ENCODE results near the gene LHX6.

The LHX6 gene

DNA sequence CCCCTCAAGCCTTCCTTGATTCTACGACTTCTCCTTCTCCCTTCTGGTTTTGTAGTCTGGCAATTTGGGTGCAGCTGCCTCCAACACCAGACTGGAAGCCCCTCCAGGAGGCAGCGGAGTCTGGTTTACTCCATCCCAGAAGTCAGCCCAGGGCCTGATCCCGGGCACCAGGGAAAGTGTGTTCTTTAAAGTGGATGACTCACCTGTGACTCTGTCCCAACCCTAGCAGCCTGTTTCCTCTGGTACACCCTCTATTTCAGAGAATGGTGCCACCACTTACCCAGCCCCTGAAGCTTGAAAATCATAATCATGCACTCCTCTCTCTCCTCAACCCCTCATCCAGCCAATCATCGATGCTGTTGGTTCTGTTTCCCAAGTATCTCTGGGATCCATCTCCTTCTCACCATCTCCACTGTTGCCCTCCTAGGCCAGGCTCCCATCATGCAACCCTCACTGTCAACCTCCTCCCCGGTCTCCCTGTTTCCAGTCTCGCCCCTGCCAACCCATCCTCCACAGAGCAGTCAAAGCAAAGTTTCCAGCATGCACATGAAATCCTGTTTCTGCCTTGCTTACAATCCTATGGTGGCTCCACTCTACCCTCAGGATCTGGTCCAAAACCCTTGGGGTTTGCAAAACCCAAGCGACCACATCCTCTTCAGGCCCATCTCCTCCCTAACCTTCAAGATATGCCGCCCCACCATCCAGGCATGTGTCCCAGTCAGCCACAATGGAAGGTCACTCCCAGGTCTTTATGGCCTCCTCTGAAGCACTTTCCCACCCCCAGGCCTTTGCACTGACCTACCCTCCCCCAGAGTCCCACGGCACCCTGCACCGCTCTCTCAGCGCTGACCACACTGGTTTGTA lies 10.5 kb downstream of the LHX6 start:
- no peak overlapping the region for H3K9ac ChIP-seq (ENCODE audit: low read length)
- no peaks in the 10 kb centered on the region for H3K9me3 ChIP-seq (ENCODE audit: insufficient read depth, low read length)
- H3K27me3 ChIP-seq (ENCODE audit: low read depth, low read length): no peaks in the 10 kb centered on the region
- no peak overlapping the region for H3K27ac ChIP-seq (ENCODE audit: low read length)
- no peaks in the 10 kb centered on the region for H3K79me2 ChIP-seq (ENCODE audit: low read length)
- TF ChIP-seq, protein P1, sequence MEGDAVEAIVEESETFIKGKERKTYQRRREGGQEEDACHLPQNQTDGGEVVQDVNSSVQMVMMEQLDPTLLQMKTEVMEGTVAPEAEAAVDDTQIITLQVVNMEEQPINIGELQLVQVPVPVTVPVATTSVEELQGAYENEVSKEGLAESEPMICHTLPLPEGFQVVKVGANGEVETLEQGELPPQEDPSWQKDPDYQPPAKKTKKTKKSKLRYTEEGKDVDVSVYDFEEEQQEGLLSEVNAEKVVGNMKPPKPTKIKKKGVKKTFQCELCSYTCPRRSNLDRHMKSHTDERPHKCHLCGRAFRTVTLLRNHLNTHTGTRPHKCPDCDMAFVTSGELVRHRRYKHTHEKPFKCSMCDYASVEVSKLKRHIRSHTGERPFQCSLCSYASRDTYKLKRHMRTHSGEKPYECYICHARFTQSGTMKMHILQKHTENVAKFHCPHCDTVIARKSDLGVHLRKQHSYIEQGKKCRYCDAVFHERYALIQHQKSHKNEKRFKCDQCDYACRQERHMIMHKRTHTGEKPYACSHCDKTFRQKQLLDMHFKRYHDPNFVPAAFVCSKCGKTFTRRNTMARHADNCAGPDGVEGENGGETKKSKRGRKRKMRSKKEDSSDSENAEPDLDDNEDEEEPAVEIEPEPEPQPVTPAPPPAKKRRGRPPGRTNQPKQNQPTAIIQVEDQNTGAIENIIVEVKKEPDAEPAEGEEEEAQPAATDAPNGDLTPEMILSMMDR (IDR thresholded peaks at IDR 0.05; ENCODE audit: low read depth, low read length): no peak
- no peak for TF ChIP-seq EZH2phosphoT487 (IDR thresholded peaks at IDR 0.05; ENCODE audit: low read depth)
- H3K4me2 ChIP-seq (ENCODE audit: low read length): no peak overlapping the region
- no peak overlapping the region for H2AFZ ChIP-seq (ENCODE audit: low read depth, low read length)
- H3K4me3 ChIP-seq (ENCODE audit: low read length): no peak overlapping the region
- no peaks in the 10 kb centered on the region for H4K20me1 ChIP-seq (ENCODE audit: insufficient read depth, low read length)
- no peaks in the 10 kb centered on the region for H3K36me3 ChIP-seq (replicated peaks; ENCODE audit: low read depth, low read length)
- H3K4me1 ChIP-seq (ENCODE audit: low read length): no peaks in the 10 kb centered on the region

DNA sequence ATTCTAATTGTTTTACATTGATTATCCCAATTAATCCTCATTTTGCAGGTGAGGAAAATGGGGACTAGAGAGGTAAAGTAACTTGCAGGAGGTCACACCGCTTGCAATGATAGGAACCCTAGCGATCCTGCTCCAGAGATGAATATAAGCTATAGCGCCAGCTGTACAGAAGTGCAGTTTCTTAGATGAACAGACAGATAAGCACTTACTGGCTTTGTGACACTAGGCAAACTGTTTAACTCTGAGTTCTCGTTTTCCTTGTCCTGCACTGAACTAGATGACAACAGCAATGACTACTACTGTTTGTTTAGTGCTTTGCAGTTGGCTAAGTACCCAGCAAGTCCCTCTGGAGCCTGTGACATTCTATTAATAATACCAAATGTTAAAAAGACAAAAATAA lies 11.1 kb downstream of the LHX6 start:
- TF ChIP-seq EZH2phosphoT487 (IDR thresholded peaks at IDR 0.05; ENCODE audit: low read depth): no peak
- Histone ChIP-seq H3K36me3 (replicated peaks; ENCODE audit: low read depth, low read length) (no peaks in the 10 kb centered on the region), H3K9ac (ENCODE audit: low read length) (no peak overlapping the region), H3K79me2 (ENCODE audit: low read length) (no peaks in the 10 kb centered on the region), H3K4me2 (ENCODE audit: low read length) (no peak overlapping the region), H3K4me1 (ENCODE audit: low read length) (no peaks in the 10 kb centered on the region), H3K27ac (ENCODE audit: low read length) (no peak overlapping the region), H4K20me1 (ENCODE audit: insufficient read depth, low read length) (no peaks in the 10 kb centered on the region), H2AFZ (ENCODE audit: low read depth, low read length) (no peak overlapping the region), H3K4me3 (ENCODE audit: low read length) (no peak overlapping the region), H3K9me3 (ENCODE audit: insufficient read depth, low read length) (no peaks in the 10 kb centered on the region), H3K27me3 (ENCODE audit: low read depth, low read length) (no peaks in the 10 kb centered on the region)

DNA sequence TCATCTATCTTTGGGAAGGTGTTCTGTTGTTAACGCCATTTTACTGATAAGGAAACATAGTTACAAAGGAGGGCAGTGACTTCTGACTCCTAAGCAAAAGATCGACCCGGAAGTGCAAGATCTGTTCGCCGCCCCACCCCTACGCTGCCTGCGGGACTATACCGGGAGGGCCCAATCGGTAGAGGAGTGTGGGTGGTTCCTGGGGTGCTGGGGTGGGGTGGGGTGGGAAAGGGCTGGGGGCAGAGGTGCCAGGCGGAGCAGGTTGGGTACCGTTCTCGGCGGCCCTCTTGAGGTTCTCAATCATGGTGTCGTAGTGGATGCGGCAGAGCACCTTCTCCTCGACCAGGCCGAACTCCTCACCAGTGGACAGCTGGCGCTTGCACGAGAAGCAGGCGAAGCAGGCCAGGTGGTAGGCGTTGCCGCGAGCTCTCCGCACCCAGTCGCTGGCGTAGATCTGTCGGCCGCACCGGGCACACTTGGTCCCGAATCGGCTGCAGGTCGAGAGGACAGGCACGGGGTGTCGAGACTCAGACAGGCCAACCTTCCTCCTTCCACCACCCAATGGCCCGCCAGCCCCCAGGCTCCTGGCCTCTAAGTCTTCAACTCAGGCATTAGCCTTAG lies 11.8 kb downstream of the LHX6 start:
- no peaks in the 10 kb centered on the region for H4K20me1 ChIP-seq (ENCODE audit: insufficient read depth, low read length)
- no peaks in the 10 kb centered on the region for H3K36me3 ChIP-seq (replicated peaks; ENCODE audit: low read depth, low read length)
- H2AFZ ChIP-seq (ENCODE audit: low read depth, low read length): no peak overlapping the region
- no peaks in the 10 kb centered on the region for H3K9me3 ChIP-seq (ENCODE audit: insufficient read depth, low read length)
- no peak overlapping the region for H3K9ac ChIP-seq (ENCODE audit: low read length)
- no peaks in the 10 kb centered on the region for H3K4me1 ChIP-seq (ENCODE audit: low read length)
- H3K79me2 ChIP-seq (ENCODE audit: low read length): no peaks in the 10 kb centered on the region
- no peak overlapping the region for H3K27ac ChIP-seq (ENCODE audit: low read length)
- H3K27me3 ChIP-seq (ENCODE audit: low read depth, low read length): peaks cover 5% of the 10 kb centered on the region
- no peak overlapping the region for H3K4me2 ChIP-seq (ENCODE audit: low read length)
- TF ChIP-seq, protein P1 (IDR thresholded peaks at IDR 0.05; ENCODE audit: low read depth, low read length): no peak
- TF ChIP-seq EZH2phosphoT487 (IDR thresholded peaks at IDR 0.05; ENCODE audit: low read depth): no peak
- H3K4me3 ChIP-seq (ENCODE audit: low read length): no peak overlapping the region

DNA sequence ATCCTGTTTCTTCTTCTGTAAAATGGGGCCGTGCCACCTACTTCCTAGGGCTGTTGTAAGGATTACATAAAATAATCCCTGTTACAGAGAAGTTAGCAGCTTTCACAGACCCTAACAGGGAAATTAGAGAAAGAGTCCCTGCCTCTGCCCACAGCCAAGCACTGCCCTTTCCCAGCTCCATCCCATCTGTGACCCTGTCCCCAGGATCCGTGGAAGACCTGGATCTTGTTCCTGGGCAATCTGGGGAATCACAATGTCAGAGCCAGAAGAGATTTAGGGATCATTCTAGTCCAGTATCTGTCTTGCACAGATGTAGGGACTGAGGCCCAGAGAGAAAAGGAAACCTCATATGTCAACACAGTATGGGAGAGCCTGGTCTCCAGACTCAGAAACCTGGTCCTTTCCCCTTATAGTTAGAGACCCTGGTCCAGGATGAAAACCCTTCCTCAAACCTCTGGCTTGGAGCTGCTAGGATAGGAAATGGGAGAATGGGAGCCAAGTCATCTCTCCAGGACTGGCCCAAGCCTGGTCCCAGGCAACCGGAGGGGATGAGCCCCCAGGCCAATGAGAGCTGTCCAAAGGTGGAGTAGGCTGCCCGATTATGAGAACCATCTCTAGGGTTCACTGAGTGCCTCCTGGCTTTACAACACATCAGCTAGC lies 12.5 kb downstream of the LHX6 start:
- Histone ChIP-seq H3K4me1 (ENCODE audit: low read length) (no peaks in the 10 kb centered on the region), H3K9me3 (ENCODE audit: insufficient read depth, low read length) (no peaks in the 10 kb centered on the region), H3K79me2 (ENCODE audit: low read length) (no peaks in the 10 kb centered on the region), H3K27ac (ENCODE audit: low read length) (no peak overlapping the region), H4K20me1 (ENCODE audit: insufficient read depth, low read length) (no peaks in the 10 kb centered on the region), H3K4me3 (ENCODE audit: low read length) (no peak overlapping the region), H3K9ac (ENCODE audit: low read length) (no peak overlapping the region), H3K27me3 (ENCODE audit: low read depth, low read length) (peaks cover 11% of the 10 kb centered on the region), H3K36me3 (replicated peaks; ENCODE audit: low read depth, low read length) (no peaks in the 10 kb centered on the region), H3K4me2 (ENCODE audit: low read length) (no peak overlapping the region), H2AFZ (ENCODE audit: low read depth, low read length) (no peak overlapping the region)
- TF ChIP-seq, protein P1 (IDR thresholded peaks at IDR 0.05; ENCODE audit: low read depth, low read length): no peak
- TF ChIP-seq EZH2phosphoT487 (IDR thresholded peaks at IDR 0.05; ENCODE audit: low read depth): no peak

All from OCI-LY3 (cell line).